Daoy (cell line): ENCODE results near the gene FBXO48. TPM values are rescaled to one million over a fixed set of nuclear protein-coding genes. Genes with fewer than 3 reads are reported as not detected.

Experiments
- DNase-seq: peaks from one replicate; pipeline ENCODE4 v3.0.0-alpha.2; 2015; ENCODE audit warnings: low read depth
- total RNA-seq: library from RNA; depleted of rRNA; stranded (reverse); fragments of >200 nt; shearing (Covaris generic); gene quantifications from 2 replicates; pipeline ENCODE4 v1.2.3, GENCODE V29; 2014

FBXO48 gene
- total RNA-seq, 1 experiment from 2014 or later: 0.80 TPM

DNA sequence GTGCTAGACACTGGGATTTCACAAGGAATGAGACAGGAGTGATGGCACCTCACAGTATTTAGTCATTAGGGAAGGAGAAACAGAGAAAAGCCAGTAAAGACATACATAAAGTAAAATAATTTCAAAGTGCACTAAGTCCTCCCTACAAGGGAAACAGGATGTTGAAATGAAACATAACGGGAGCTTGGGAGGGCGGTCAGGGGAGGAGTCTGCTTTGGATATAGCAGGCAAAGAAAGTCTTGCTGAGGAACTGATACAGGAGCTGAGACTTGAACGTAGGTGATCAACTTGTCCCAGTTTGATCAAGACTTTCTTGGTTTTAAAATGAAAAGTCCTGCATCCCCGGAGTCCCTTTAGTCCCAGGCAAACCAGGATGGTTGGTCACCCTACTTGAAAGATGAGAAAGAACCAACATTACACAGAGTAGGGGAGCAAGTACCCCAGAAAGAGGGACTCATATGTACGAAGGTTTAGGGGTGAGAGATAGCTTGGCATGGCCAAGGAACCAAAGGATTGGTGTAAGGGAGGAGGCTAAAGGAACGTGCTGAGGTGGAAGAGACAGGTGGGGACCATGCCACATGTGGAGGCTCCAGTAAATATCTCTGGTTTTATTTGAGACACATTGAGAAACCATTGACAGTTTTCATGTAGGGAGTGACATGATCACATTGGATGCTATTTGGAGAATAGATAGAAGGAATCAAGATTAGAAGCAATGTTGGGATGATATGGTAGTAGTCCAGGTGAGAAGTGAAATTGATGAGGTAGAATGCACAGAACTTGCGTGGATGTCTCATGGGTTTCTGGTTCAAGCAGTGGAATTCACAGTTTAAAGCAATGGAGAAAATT, 28.4 kb downstream of the FBXO48 start:
- no peak for DNase-seq

- no peak for DNase-seq
Measured at GRCh38 chr2:68436270-68436669, 30.8 kb downstream of the FBXO48 start.

- DNase-seq: no peak
Measured at GRCh38 chr2:68435615-68436014, 31.5 kb downstream of the FBXO48 start.

GRCh38 chr2:68434981-68435380, 32.1 kb downstream of the FBXO48 start:
- DNase-seq: no peak

DNA sequence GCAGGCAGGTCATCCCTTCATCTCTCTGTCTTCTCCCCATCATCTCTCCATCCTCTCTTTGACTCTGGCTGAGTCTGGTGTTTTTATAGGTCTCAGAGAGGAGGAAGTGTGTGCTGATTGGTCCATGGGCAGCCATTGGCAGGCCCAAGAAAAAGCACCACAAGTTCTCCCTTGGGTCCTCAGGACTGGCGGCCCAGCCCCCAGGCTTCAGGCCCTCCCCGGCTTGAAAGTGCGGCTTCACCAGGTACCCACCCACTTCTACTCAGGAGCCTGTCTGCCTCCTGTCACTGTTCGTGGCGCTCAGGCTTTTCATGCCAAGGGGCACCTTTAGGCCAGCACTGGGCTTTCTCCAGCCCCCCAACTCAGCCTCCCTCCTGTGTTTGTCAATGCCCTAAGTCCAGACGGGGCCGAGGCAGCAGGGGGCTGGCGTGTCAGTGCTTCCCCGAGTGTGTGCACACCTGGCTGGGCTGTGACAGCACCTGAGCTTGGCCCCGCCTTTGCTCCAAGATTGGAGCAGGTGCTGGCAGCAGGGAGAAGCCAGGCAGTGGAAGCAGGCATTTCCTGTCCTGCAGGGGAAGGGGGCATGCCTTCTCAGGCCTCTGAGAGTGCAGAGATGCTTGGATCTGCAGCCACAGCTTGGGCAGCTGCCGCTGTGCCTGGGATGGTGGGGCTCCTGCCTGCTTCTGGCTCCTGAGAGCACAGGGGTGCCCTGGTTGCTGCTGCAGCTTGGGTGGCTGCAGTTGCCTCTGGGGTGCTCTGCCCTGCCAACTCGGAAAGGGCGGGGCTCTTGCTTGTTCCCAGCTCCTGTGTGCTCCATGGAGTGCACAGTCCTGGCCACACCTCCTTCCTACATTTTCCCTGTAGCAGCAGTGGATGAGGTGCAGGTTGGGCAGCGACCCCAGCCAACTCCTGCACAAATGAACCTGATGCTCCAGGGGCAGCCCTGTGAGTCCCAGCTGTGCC, 34.1 kb downstream of the FBXO48 start:
- no peak for DNase-seq

GRCh38 chr2:68431316-68431972, 35.6 kb downstream of the FBXO48 start:
- DNase-seq: no peak

DNA sequence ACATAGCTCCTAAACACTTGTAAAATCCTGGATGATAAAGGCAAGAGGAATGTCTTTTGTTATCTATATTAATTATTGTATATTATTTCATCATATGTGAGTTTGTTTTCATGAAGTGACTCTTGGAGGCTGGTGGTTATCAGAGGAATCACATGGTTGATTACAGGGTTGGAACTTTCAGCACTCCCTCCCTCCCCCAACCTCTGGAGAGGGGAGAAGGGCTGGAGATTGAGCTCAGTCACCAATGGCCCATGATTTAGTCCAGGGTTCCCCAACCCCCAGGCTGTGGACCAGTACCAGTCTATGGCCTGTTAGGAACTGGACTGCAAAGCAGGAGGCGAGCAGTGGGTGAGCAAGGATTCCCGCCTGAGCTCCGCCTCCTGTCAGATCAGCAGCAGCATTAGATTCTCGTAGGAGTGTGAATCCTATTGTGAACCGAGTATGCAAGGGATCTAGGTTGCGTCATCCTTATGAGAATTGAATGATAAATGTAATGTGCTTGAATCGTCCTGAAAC, 37.7 kb downstream of the FBXO48 start:
- no peak for DNase-seq

- DNase-seq: no peak
Measured at GRCh38 chr2:68428746-68429145, 38.3 kb downstream of the FBXO48 start.

DNA sequence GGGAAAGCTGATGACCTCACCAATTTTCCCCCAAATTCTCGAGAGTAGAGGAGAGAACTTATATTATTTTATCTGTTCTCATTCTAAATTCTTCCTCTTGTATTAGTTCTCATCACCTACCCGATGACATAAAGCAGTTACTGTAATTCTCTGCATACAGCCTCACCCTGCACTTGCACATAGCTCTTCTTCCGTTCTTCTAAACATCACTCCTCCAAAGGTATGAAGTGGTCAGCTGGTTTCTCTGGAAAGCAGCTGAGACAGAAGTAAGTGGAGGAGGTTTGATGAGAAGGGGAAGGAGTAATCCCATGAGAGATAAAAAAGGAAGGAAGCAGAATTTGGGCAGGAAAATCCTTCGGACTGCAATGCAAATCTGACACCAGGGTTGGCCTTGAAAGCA, 39.0 kb downstream of the FBXO48 start:
- DNase-seq: no peak

GRCh38 chr2:68426848-68427579, 40.1 kb downstream of the FBXO48 start:
- DNase-seq: peak; percentile 40

- no peak for DNase-seq
Measured at GRCh38 chr2:68426446-68426845, 40.6 kb downstream of the FBXO48 start.

GRCh38 chr2:68425503-68425902, 41.6 kb downstream of the FBXO48 start:
- no peak for DNase-seq

DNA sequence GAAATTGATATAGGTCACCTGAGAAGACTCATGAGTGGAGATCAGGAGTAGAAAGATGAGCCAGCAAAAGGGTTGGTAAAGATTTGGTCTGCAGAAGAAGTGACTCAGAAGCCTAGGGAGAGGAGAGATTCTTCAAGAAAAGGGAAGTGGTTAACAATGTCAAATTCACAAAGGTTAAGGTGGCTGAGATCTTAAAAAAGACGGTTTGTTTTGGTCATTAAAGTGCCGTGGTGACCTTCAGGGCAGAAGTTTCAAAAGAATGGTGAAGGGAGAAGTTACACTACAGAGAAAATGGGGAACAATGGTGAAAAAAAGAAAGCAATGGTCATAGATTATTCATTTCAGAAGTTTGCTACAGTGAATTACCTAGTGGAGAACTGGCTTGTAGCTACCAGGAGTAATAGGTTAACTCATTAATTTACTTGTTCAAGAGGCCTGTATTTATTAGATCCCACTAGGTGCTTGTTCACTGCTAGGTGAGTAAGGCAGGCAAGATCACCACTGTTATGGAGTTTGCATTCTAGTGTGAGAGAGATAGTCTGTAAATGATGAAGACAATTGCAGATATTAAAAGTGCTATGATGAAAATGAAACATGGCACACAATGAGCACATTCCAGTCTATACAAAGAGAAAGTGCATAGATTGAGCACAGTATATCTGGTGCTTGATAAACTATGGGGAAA, 43.0 kb downstream of the FBXO48 start:
- DNase-seq: no peak

DNA sequence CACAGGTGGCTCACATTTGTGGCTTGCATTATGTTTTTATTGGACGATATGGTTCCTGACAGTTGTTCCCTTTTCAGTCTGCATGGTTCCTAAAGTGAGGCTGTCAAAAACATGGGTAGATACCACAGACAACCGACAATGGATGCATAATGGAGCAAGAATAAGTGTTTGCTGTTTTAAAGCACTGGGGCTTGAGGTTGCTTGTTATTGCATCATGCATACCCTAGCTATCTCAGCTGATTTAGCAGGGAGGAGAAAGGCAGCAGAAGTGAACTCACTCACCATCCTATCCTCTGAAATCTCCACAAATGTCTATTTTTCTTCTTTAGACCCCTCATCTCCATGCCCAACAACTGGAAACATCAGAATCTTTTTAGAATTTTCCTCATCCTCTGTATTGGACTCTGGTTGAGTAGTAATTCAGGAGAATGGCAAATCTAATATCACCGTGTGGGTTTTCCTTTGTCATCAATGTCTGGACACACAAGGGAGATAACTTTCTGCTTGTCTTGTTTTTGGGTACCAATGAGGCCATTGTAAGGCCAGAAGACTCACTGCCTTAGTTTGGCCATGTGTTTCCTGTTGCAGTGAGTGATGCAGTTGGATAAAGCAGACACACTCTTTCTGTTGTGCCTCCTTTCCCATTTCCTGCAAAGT, 46.7 kb downstream of the FBXO48 start:
- no peak for DNase-seq

- DNase-seq: no peak
Measured at GRCh38 chr2:68418855-68419254, 48.2 kb downstream of the FBXO48 start.

- no peak for DNase-seq
Measured at GRCh38 chr2:68418419-68418818, 48.7 kb downstream of the FBXO48 start.

GRCh38 chr2:68417926-68418325, 49.2 kb downstream of the FBXO48 start:
- no peak for DNase-seq

DNA sequence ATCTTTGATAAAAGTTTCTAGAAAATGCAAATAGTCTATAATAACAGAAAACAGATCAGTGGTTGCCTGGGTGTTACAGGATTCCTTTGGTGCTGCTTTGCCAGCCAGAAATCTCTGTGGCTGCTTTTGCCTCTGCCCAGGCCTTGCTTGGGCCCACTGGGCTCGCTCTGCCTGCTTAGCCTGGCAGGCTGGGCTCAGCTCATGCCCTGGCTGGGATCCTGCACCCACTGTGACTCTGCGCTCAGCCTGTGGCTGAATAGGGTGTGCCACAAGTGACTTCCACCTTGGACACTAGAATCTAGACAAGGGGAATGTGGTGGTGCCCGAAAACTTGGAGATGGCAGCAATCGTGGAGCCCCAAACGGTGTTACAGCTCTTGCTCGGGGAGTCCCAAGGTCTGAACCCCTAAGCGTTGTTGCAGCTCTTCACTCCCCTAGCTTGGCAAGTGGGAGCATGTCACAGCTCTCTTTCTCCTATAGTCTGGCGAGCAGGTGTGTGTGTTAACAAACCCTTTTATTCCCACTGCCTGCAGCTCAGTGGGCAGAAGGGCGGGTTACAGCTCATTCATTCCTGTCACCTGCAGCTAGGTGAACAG, 50.9 kb downstream of the FBXO48 start:
- no peak for DNase-seq

DNA sequence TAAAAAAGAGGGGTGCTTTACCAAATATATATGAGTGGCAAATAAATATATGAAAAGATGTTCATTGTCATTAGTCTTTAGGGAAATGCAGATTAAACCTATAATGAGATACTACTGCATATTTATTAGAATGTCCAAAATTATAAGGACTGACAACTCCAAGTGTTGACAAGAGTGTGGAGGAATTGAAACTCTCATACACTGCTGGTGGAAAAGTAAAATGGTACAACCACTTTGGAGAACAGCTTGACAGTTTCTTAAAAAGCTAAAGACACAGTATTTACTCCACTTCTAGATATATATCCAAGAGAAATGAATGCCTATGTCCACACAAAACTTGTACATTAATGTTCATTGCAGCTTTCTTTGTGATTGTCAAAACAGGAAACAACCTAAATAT, 51.6 kb downstream of the FBXO48 start:
- DNase-seq: no peak

DNA sequence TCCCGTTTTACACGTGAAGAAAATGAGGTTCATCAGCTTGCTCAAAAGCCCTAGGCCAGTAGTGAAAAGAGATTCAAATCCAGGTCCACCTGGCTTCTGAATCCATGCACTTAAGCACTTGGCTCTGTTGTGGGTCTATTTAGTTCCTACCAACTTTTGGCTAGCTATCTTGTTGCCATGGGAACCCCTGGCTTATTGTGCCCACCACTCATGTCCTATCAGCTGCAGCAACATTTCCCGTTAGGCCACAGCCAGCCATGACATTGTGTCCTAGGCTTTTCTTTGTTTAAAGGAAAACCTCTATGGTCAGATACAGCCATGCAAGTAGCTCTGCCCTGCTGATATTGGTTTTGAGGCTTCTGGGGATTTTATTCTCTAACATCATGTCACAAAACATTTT, 52.2 kb downstream of the FBXO48 start:
- DNase-seq: no peak
